HFFc6 (cell line): Measurements from ENCODE around the gene ANTXR1. TPM values are rescaled to one million over a fixed set of nuclear protein-coding genes. Genes with fewer than 3 reads are reported as not detected.

Source experiments
- DNase-seq: peaks from one replicate; pipeline ENCODE4 v3.0.0-alpha.2; 2018
- H3K27ac Mint-ChIP-seq: 2 replicates; pipeline ENCODE4 v1.8.0; 2020; ENCODE audit warnings: mild to moderate bottlenecking, mixed read lengths
- H3K27me3 Mint-ChIP-seq: 2 replicates; pipeline ENCODE4 v1.8.0; 2021; ENCODE audit warnings: mild to moderate bottlenecking, moderate library complexity, mixed read lengths; ENCODE audit not compliant: insufficient read depth
- H3K36me3 Mint-ChIP-seq: 2 replicates; pipeline ENCODE4 v1.8.0; 2021; ENCODE audit warnings: low read depth, mixed read lengths
- H3K4me1 Mint-ChIP-seq: 2 replicates; pipeline ENCODE4 v1.8.0; 2020; ENCODE audit warnings: low read depth, mixed read lengths
- H3K4me3 Mint-ChIP-seq: 2 replicates; pipeline ENCODE4 v1.8.0; 2020; ENCODE audit warnings: mild to moderate bottlenecking, moderate library complexity, mixed read lengths
- H3K9me3 Mint-ChIP-seq: 2 replicates; pipeline ENCODE4 v1.8.0; 2020; ENCODE audit warnings: mild to moderate bottlenecking, mixed read lengths
- CTCF ChIP-seq: fragments of 200-600 bp; sonication (generic); IDR thresholded peaks from 2 replicates; pipeline ENCODE4 v1.5.0; 2021; ENCODE audit warnings: antibody characterized with exemption, mild to moderate bottlenecking
- total RNA-seq, 6 experiments: library from RNA; stranded (reverse); fragmentation: NEBNext Ultra II Directional; extraction: Animal tissue kit (Norgen Biotek cat#: 25700); gene quantifications; 2 replicates in 1 of 6; 3 replicates in 5 of 6; pipeline ENCODE4 v1.2.3, GENCODE V29; 2021

ANTXR1 gene
- total RNA-seq, 6 experiments from 2014 or later, result 98.0 to 137 (median 124) TPM

GRCh38 chr2:69062307-69062962 lies 49.5 kb downstream of the ANTXR1 start:
- DNase-seq, result no peak
- TF ChIP-seq CTCF, result no peak
- Mint-ChIP-seq H3K27me3 (no peaks in the 10 kb centered on the region; the same call in 1 of the 2 replicates), H3K9me3 (no peaks in the 10 kb centered on the region), H3K4me1 (peaks cover 28% of the 10 kb centered on the region), H3K4me3 (no peak overlapping the region), H3K27ac (no peak overlapping the region), H3K36me3 (peaks cover 37% of the 10 kb centered on the region)

DNA sequence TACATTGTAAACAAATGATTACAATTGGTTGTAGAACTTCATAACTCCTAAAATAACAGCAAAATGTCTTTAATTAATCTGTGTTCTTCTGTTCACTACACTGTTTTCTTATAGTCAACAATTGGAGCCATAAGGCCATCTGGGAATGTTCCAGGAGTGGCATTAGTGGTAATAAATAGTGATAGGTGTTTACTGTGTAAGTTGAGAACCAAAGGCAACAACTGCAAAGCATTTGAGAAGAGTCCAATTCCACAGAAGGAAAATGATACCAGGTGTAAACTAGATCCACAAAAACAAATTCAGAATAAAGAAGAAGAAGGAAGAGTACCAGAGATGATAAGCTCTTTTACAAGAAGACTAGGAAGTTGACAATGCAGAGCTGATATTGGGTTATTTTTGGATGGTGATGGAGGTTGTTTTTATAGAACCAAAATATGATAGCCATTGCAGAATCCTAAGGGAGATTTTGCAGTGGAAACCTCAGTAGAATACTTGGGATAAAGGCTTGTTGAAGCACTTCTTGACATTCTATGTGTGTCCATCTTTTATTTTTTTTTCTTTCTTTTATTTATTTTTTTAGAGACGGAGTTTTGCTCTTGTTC lies 52.9 kb downstream of the ANTXR1 start:
- Mint-ChIP-seq H3K4me1 (peaks cover 18% of the 10 kb centered on the region), H3K27ac (no peak overlapping the region), H3K4me3 (no peak overlapping the region), H3K27me3 (no peaks in the 10 kb centered on the region), H3K36me3 (peaks cover 16% of the 10 kb centered on the region), H3K9me3 (no peaks in the 10 kb centered on the region)
- DNase-seq, result no peak
- no peak for TF ChIP-seq CTCF

DNA sequence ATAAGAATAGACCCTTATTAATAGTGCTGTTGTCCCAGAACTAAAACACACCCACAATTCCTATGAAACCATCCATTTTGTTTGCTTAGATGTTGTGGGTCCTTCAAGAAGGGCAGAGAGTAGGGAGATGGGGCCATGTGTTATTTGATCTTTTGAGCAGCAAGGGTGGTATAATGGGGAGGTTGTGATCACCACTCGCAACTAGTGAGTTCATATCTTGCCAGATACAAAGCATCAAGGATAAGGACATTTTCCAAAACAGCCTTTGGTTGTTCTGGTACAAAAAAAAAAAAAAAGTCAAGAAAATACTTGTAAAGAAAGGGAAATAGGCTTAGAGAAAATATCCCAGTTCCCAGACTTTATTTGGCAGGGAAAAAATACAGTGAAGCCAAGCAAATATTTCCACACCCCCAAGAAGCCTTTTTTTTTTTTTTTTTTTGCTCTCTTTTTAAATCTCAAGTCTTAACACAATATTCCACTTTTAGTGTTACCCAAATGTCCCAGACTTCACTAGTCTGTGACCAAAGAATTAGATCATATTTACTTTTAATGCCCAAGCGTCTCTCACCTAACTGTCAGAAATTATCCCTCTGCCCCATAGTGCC lies 54.1 kb downstream of the ANTXR1 start:
- Mint-ChIP-seq H3K27ac (no peak overlapping the region; the same call in 1 of the 2 replicates), H3K36me3 (peaks cover 16% of the 10 kb centered on the region), H3K4me3 (no peak overlapping the region), H3K4me1 (peaks cover 8% of the 10 kb centered on the region), H3K27me3 (no peaks in the 10 kb centered on the region), H3K9me3 (no peaks in the 10 kb centered on the region)
- no peak for TF ChIP-seq CTCF
- no peak for DNase-seq

DNA sequence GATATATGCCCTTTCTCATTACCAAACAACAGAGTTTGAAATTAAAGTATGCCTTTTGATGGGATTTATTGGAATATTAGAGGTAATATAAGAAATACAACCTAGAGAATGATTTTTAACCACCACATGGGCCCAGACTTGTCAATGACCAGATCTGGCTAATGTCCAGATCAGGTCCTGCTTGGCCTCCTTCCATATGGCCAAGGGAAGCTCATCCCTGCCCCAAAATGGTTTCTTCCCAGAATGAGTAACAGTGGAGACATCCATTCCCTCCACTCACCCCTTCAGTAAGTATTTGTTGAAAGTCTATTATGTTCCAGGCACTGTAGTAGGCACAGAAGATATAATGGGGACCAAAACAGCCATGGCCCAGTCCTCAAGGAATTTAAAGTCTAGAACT lies 54.9 kb downstream of the ANTXR1 start:
- H3K27ac Mint-ChIP-seq, result no peak overlapping the region
- peaks cover 16% of the 10 kb centered on the region for H3K36me3 Mint-ChIP-seq
- H3K4me3 Mint-ChIP-seq, result no peak overlapping the region
- H3K27me3 Mint-ChIP-seq, result no peaks in the 10 kb centered on the region
- TF ChIP-seq CTCF, result no peak
- peaks cover under 1% of the 10 kb centered on the region for H3K4me1 Mint-ChIP-seq
- no peak for DNase-seq
- H3K9me3 Mint-ChIP-seq, result no peaks in the 10 kb centered on the region

DNA sequence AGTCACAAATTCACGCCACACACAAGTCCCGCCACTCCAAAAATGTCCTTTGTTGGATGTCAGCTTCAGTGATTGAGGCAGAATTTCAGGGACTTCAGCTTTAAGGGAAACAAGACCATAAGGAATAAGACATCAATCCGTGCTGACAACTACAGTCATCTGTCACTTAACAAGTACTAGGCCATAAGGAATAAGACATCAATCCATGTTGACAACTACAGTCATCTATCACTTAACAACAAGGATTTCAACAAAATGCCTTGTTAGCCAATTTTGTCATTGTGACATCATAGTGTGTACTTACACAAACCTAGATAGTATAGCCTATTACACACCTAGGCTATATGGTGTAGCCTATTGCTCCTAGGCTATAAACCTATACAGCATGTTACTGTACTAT lies 58.0 kb downstream of the ANTXR1 start:
- H3K9me3 Mint-ChIP-seq, result no peaks in the 10 kb centered on the region
- DNase-seq, result no peak
- no peak for TF ChIP-seq CTCF
- no peak overlapping the region for H3K4me3 Mint-ChIP-seq
- H3K4me1 Mint-ChIP-seq, result peaks cover 13% of the 10 kb centered on the region
- H3K27ac Mint-ChIP-seq, result no peak overlapping the region
- H3K27me3 Mint-ChIP-seq, result no peaks in the 10 kb centered on the region
- H3K36me3 Mint-ChIP-seq, result peaks cover 26% of the 10 kb centered on the region
